Effector memory CD8-positive, alpha-beta T cell (primary cell): ENCODE measurements around the gene TSPAN9.

Source experiments
- ATAC-seq: fragments of 150-1000 bp; cut with Tn5 transposase; replicated peaks from 2 replicates; pipeline ENCODE4 v1.10.0; 2021; ENCODE audit warnings: mild to moderate bottlenecking, moderate library complexity
- DNase-seq, 3 experiments: peaks; one replicate each; pipeline ENCODE4 v3.0.0; 2021
- H3K27ac Mint-ChIP-seq, 2 donors: one replicate each; pipeline ENCODE4 v1.8.0; 2022; ENCODE audit warnings: mild to moderate bottlenecking in 2 of 2, mixed read lengths in 2 of 2, moderate library complexity in 2 of 2
- H3K27me3 Mint-ChIP-seq, 2 donors: one replicate each; pipeline ENCODE4 v1.8.0; 2022; ENCODE audit warnings: mixed read lengths in 2 of 2
- H3K36me3 Mint-ChIP-seq: one replicate; pipeline ENCODE4 v1.8.0; 2022; ENCODE audit warnings: mild to moderate bottlenecking, moderate library complexity, mixed read lengths; ENCODE audit not compliant: insufficient read depth
- H3K4me1 Mint-ChIP-seq, 2 donors: one replicate each; pipeline ENCODE4 v1.8.0; 2022; ENCODE audit warnings: low read depth in 2 of 2, mixed read lengths in 2 of 2
- H3K4me3 Mint-ChIP-seq, 2 donors: one replicate each; pipeline ENCODE4 v1.8.0; 2022; ENCODE audit warnings: mild to moderate bottlenecking in 2 of 2, mixed read lengths in 2 of 2, moderate library complexity in 2 of 2
- H3K9me3 Mint-ChIP-seq, 2 donors: one replicate each; pipeline ENCODE4 v1.8.0; 2022; ENCODE audit warnings: mixed read lengths in 2 of 2

TSPAN9 gene

GRCh38 chr12:3213188-3213587 is 136.0 kb downstream of the TSPAN9 start:
- Mint-ChIP-seq H3K4me1 (no peaks in the 10 kb centered on the region), H3K27ac (no peak overlapping the region)
- ATAC-seq, result no peak

GRCh38 chr12:3213768-3214167 is 136.6 kb downstream of the TSPAN9 start:
- no peak for DNase-seq
- no peaks in the 10 kb centered on the region for H3K9me3 Mint-ChIP-seq
- peaks cover 5% of the 10 kb centered on the region for H3K36me3 Mint-ChIP-seq
- no peaks in the 10 kb centered on the region for H3K4me1 Mint-ChIP-seq
- peaks cover 13 to 41% of the 10 kb centered on the region in 2 donors for H3K27me3 Mint-ChIP-seq
- H3K27ac Mint-ChIP-seq, result no peak overlapping the region
- ATAC-seq, result no peak
- no peak overlapping the region for H3K4me3 Mint-ChIP-seq

More at GRCh38 chr12:3213188-3213587, 136.0 kb downstream of the TSPAN9 start:
- Mint-ChIP-seq H3K9me3 (no peaks in the 10 kb centered on the region), H3K27me3 (peaks cover 13 to 37% of the 10 kb centered on the region in 2 donors), H3K36me3 (no peaks in the 10 kb centered on the region), H3K4me3 (no peak overlapping the region)
- DNase-seq, result no peak

GRCh38 chr12:3214526-3215365 is 137.6 kb downstream of the TSPAN9 start:
- no peaks in the 10 kb centered on the region for H3K4me1 Mint-ChIP-seq
- H3K36me3 Mint-ChIP-seq, result peaks cover 5% of the 10 kb centered on the region
- no peak overlapping the region for H3K27ac Mint-ChIP-seq
- peaks cover 13 to 47% of the 10 kb centered on the region in 2 donors for H3K27me3 Mint-ChIP-seq
- no peak overlapping the region for H3K4me3 Mint-ChIP-seq
- DNase-seq, result no peak
- no peaks in the 10 kb centered on the region for H3K9me3 Mint-ChIP-seq
- no peak for ATAC-seq

- ATAC-seq, result no peak
- peaks cover 18 to 49% of the 10 kb centered on the region in 2 donors for H3K27me3 Mint-ChIP-seq
- no peak for DNase-seq
- H3K27ac Mint-ChIP-seq, result no peak overlapping the region
- no peaks in the 10 kb centered on the region for H3K4me1 Mint-ChIP-seq
- H3K9me3 Mint-ChIP-seq, result no peaks in the 10 kb centered on the region
- H3K36me3 Mint-ChIP-seq, result peaks cover 5% of the 10 kb centered on the region
- H3K4me3 Mint-ChIP-seq, result no peak overlapping the region
Measured at GRCh38 chr12:3215410-3215975, 138.3 kb downstream of the TSPAN9 start.

GRCh38 chr12:3216097-3216496 is 138.9 kb downstream of the TSPAN9 start:
- no peak for DNase-seq
- no peaks in the 10 kb centered on the region for H3K9me3 Mint-ChIP-seq
- H3K4me3 Mint-ChIP-seq, result no peak overlapping the region
- peaks cover 5% of the 10 kb centered on the region for H3K36me3 Mint-ChIP-seq
- ATAC-seq, result no peak
- H3K27me3 Mint-ChIP-seq, result peaks cover 22 to 54% of the 10 kb centered on the region in 2 donors
- no peaks in the 10 kb centered on the region for H3K4me1 Mint-ChIP-seq
- H3K27ac Mint-ChIP-seq, result no peak overlapping the region

GRCh38 chr12:3216726-3217682 is 139.8 kb downstream of the TSPAN9 start:
- peaks cover 5% of the 10 kb centered on the region for H3K36me3 Mint-ChIP-seq

GRCh38 chr12:3217683-3218079 is 140.5 kb downstream of the TSPAN9 start:
- Mint-ChIP-seq H3K27ac (no peak overlapping the region), H3K4me1 (no peaks in the 10 kb centered on the region), H3K9me3 (no peaks in the 10 kb centered on the region), H3K36me3 (peaks cover 5% of the 10 kb centered on the region), H3K27me3 (peaks cover 19 to 49% of the 10 kb centered on the region in 2 donors), H3K4me3 (no peak overlapping the region)
- ATAC-seq (no peak), DNase-seq (no peak)

More at GRCh38 chr12:3216726-3217682, 139.8 kb downstream of the TSPAN9 start:
- ATAC-seq (no peak), DNase-seq (no peak)
- Mint-ChIP-seq H3K4me1 (no peaks in the 10 kb centered on the region), H3K27ac (no peak overlapping the region), H3K9me3 (no peaks in the 10 kb centered on the region), H3K27me3 (peaks cover 22 to 54% of the 10 kb centered on the region in 2 donors), H3K4me3 (no peak overlapping the region)

GRCh38 chr12:3218228-3219171 is 141.3 kb downstream of the TSPAN9 start:
- Mint-ChIP-seq H3K9me3 (no peaks in the 10 kb centered on the region), H3K27me3 (peaks cover 14 to 46% of the 10 kb centered on the region in 2 donors), H3K36me3 (peaks cover 5% of the 10 kb centered on the region), H3K4me3 (no peak overlapping the region), H3K4me1 (no peaks in the 10 kb centered on the region), H3K27ac (no peak overlapping the region)
- DNase-seq (no peak), ATAC-seq (no peak)

- H3K27me3 Mint-ChIP-seq, result peaks cover 12 to 48% of the 10 kb centered on the region in 2 donors
- no peaks in the 10 kb centered on the region for H3K4me1 Mint-ChIP-seq
- DNase-seq (no peak), ATAC-seq (no peak)
- peak overlapping the region in 1 of 2 donors; percentile 3 for H3K27ac Mint-ChIP-seq
- no peaks in the 10 kb centered on the region for H3K9me3 Mint-ChIP-seq
- H3K36me3 Mint-ChIP-seq, result peaks cover 5% of the 10 kb centered on the region
- no peak overlapping the region for H3K4me3 Mint-ChIP-seq
Measured at GRCh38 chr12:3219233-3219632, 142.1 kb downstream of the TSPAN9 start.

- H3K36me3 Mint-ChIP-seq, result peaks cover 5% of the 10 kb centered on the region
- H3K27ac Mint-ChIP-seq, result no peak overlapping the region
- peaks cover 0 to 5% of the 10 kb centered on the region in 2 donors for H3K4me1 Mint-ChIP-seq
- no peak overlapping the region for H3K4me3 Mint-ChIP-seq
- peaks cover 17 to 59% of the 10 kb centered on the region in 2 donors for H3K27me3 Mint-ChIP-seq
- ATAC-seq, result no peak
- DNase-seq, result no peak
- no peaks in the 10 kb centered on the region for H3K9me3 Mint-ChIP-seq
Measured at GRCh38 chr12:3220382-3221321, 143.5 kb downstream of the TSPAN9 start.

- no peak overlapping the region for H3K27ac Mint-ChIP-seq
- H3K36me3 Mint-ChIP-seq, result peaks cover 5% of the 10 kb centered on the region
- ATAC-seq (no peak), DNase-seq (no peak)
- H3K4me3 Mint-ChIP-seq, result no peak overlapping the region
- H3K9me3 Mint-ChIP-seq, result no peaks in the 10 kb centered on the region
- peaks cover 17 to 63% of the 10 kb centered on the region in 2 donors for H3K27me3 Mint-ChIP-seq
- H3K4me1 Mint-ChIP-seq, result peaks cover 0 to 8% of the 10 kb centered on the region in 2 donors
Measured at GRCh38 chr12:3222306-3222705, 145.1 kb downstream of the TSPAN9 start.

- DNase-seq, result no peak
- ATAC-seq, result no peak
- Mint-ChIP-seq H3K4me3 (no peak overlapping the region), H3K36me3 (peaks cover 5% of the 10 kb centered on the region), H3K4me1 (peaks cover 0 to 8% of the 10 kb centered on the region in 2 donors), H3K27ac (no peak overlapping the region), H3K9me3 (no peaks in the 10 kb centered on the region), H3K27me3 (peaks cover 17 to 63% of the 10 kb centered on the region in 2 donors)
Measured at GRCh38 chr12:3222979-3223378, 145.8 kb downstream of the TSPAN9 start.
